NCI-H2107 (cell line): ENCODE data around the gene PBLD.
"Not testable (repeated sequence)": the region's sequence is repeated elsewhere in the genome, so short reads cannot be mapped to it uniquely, and the experiment has no call there.

Source experiments
- DNase-seq: peaks from one replicate; lab custom pipeline; 2025; lab: John Stamatoyannopoulos, UW

The PBLD gene

GRCh38 chr10:68330852-68331454 is 1.8 kb downstream of the PBLD start:
- no peak for DNase-seq

DNA sequence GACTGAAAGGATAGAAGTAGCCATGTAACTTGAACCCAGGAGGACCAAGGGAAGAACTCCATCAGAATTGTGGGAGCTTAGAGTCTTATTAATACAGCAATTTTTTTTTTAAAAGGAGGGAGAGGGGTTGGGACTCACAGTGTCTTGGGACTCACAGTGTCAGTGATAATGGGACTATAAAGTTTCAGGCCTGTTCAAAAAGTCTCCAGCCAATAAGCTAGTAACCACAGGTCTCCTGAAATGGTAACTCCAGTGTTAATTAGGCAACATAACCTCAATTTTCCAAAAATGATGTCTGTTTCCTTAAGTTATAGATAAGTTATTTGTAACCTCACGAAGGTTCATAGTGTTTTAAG is 3.2 kb downstream of the PBLD start:
- DNase-seq, result no peak

DNA sequence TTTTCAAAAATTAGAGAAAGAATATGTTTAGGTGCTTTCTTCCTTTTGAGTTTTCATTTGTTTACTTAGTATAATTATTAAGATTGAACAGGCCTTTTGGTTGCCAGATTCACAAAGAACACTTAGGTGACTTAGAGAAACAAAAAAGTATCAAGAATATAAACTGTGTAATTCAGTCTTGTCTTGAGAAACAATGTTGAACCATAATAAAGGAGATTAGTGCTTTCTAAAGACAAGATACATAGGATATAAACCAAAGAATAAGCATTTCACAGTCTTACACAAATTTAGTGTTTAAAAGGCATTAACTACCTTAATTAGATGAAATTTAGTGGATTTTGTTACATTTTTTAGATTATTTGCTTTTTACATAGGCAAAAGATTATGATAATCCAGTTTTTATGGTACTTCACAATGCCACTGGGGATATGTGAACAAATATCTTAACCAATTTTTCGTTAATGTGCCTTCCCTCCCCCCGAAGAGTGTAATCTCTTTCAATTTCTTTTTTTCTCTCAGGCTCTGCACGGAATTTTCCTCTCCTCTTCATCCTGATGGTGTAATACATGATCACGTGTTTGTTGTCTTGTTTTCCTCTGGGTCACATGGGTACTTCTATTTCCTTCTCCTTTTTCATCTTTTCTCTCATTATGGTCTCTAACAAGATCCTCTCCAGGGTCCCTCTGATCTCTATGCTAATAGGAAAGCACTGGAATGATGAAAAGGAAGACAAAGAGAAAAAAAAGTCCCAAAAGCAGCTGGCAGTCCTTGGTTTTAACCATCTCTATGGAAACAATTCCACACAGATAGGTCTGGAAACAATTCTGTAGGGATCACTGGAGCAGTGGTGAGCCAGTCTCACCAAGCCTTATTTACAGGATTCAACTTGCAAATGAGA is 4.6 kb downstream of the PBLD start:
- DNase-seq, result peak; percentile 11

DNA sequence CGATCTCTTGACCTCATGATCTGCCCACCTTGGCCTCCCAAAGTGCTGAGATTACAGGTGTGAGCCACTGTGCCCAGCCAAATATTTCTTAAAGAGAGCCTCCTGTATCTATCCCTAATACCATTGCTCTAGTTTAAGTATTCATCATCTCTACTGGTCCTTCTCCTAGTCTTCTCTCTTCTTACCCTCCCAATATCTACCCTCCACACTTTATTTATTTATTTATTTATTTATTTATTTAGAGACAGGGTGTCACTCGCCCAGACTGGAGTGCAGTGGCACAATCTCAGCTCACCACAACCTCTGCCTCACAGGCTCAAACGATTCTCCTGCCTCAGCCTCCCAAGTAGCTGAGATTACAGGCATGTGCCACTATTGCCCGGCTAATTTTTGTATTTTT is 8.3 kb downstream of the PBLD start:
- DNase-seq, result not testable (repeated sequence)

GRCh38 chr10:68318331-68319059 is 14.2 kb downstream of the PBLD start:
- DNase-seq, result no peak

DNA sequence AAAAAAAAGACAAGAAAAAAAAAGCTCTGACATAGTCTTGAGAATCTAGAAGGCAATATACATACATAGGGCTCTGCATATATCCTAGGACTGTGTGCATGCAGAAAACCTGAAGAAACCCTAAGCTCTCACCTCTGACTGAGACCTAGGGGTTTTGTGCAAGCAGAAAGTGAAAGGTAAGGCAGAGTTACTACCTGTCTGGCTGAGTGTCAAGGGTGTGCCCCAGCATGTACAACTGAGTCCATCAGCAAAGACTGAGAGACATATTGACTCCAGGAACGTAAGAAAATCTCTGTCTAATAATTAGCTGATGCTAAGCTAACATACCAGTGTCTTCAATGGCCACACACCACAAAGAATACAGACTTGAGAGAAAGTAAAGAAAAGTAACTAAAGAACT is 17.1 kb downstream of the PBLD start:
- no peak for DNase-seq

GRCh38 chr10:68314930-68315329 is 17.8 kb downstream of the PBLD start:
- DNase-seq, result not testable (repeated sequence)

DNA sequence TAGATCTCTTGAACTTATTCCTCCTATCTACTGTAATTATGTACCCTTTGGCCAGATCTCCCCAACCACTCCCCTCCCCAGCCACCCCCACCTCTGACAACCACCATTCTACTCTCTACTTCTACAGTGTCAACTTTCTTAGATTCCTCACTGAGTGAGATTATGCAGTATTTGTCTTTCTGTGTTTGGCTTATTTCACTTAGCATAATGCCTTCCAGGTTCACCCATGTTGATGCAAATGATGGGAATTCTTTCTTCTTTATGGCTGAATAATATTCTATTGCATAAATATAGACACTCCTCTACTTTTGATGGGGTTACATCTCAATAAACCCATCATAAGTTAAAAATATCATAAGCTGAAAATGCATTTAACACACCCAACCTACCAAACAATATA is 22.2 kb downstream of the PBLD start:
- no peak for DNase-seq

DNA sequence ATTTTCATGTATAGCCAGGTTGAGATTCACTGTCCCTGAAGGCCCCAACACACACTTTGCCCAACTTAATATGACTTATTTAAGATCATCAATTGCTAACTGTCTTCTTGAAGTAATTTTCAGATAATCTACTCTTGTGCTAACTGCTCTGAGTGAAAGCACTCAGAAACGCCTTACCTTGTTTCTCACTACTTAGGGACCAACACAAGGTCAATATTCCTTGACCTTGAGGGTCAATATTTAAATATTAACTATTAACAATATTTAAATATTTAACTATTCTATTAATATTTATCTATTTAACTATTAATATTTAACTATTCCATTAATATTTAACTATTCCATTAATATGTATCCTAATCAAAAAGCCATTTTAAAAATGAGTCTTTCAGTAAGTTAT is 26.9 kb downstream of the PBLD start:
- DNase-seq, result no peak

DNA sequence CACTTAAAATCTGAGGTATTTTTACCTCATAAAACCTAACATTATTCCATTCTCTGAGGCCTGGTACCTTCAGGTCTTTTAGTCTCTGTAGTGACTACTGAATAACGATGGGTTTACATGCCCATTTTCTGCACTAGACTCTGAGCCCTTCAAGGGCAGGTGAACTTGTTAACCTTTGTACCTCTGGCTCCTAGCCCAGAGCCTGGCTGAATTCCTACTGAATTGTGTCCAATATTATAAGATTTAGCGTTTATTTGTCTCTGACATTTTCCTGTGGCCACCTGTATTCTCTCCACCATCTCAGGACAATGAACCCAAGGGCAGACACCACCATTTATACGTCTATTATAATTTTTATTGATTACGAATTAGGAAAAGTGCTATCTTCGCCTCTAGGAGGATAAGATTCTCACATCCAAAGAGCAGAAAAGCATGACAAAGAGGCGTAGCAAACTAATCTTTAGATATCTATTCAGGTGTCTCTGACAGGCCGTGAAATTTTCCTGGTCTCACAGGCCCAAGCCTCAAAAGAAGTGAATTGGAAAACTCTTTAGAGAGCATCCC is 28.8 kb downstream of the PBLD start:
- no peak for DNase-seq

DNA sequence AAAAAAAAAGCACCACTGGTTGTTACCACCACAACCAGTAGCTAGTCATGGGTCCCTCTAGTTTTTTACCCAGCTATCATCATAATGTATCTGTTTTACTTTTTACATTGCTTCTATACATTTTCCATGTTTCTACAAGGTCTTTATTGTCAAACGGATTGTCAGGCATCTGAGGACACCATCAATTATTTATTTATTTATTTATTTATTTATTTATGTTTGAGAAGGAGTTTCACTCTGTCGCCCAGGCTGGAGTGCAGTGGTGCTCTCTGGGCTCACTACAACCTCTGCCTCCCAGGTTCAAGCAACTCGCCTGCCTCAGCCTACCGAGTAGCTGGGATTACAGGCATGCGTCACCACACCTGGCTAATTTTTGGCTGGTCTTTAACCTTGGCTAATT is 29.9 kb downstream of the PBLD start:
- DNase-seq, result no peak

DNA sequence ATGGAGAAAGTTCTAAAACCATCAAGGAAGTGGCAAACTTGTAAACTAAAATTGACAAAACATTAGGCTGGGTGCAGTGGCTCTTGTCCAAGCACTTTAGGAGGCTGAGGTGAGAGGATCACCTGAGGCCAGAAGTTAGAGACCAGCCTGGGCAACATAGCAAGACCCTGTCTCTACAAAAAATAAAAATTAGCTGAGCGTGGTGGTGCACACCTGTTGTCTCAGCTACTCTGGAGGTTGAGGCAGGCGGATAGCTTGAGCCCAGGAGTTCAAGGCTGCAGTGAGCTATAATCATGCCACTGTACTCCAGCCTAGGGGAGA is 30.3 kb downstream of the PBLD start:
- no peak for DNase-seq

- DNase-seq, result no peak
These were observed 30.8 kb downstream of the PBLD start for GRCh38 chr10:68301790-68302502.

GRCh38 chr10:68301301-68301700 is 31.4 kb downstream of the PBLD start:
- no peak for DNase-seq

GRCh38 chr10:68296843-68297663 is 35.7 kb downstream of the PBLD start:
- DNase-seq, result no peak

DNA sequence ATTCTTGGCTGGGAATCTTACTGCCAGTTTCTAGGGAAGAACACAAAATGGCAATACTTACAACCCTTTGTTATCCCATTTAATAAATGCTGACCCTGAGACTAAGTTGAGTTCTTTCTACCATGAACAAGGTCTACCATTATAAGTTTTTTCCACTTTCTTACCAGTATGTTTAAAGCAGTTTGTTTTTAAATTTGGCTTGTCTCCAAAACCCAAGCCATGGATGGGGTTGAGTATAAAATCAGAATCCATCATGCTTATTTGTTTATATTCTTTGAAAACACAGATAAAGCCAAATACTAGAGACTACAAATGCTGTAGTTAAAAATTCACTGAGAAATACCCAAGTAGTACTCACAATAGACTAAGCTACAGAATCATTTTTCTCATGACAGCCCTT is 42.0 kb downstream of the PBLD start:
- DNase-seq, result no peak

DNA sequence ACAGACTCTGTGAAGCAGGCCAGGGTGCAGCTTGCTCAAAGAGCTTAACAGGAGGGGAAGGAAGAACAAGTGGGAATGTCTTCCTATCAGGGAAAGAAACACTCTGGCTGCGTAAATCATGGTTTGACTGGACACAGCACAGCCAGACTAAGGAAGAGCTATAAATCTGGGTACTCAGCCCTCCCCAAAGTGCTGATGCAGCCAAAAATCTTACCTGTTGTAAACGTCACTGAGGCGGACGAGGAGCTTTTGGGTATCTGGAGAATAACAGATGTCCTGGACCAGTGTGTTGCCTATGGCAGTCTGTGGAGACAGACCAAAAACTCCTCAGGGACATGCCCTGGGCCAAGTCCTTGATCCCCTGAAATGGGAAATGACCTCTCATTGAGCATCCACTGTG is 44.0 kb downstream of the PBLD start:
- DNase-seq, result no peak

GRCh38 chr10:68284062-68285001 is 48.4 kb downstream of the PBLD start:
- DNase-seq, result no peak

DNA sequence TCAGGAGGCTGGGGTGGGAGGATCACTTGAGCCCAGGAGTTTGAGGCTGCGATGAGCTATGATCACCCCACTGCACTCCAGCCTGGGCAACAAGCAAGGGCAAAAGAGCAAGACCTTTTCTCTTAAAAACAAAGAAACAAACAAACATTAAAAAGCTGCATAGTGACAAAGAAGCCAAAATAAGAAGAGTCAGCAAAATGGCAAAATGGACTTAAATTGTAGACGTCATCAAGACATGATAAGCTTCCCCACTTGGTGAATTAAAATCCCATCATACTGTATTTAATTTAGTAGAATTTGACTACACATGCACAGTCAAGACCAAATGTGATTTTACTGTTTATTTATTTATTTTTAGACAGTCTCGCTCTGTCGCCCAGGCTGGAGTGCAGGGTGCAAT is 52.0 kb downstream of the PBLD start:
- no peak for DNase-seq
